BJ (cell line): ENCODE measurements around the gene ZNF430. TPM values are rescaled to one million over a fixed set of nuclear protein-coding genes. Genes with fewer than 3 reads are reported as not detected.
"Not testable (repeated sequence)": the region's sequence is repeated elsewhere in the genome, so short reads cannot be mapped to it uniquely, and the experiment has no call there.

ENCODE experiments used
- CTCF ChIA-PET: fragments of 350-600 bp; formaldehyde crosslinking; extraction: SDS; loops from one replicate; lab custom pipeline; 2021; ENCODE audit warnings: antibody characterized with exemption, inconsistent platforms; lab: Yijun Ruan, JAX
- POLR2A ChIA-PET: fragments of 300-600 bp; sonication (Branson Sonifier 250); formaldehyde crosslinking; extraction: SDS; loops from one replicate; lab custom pipeline; 2021; ENCODE audit warnings: antibody characterized with exemption; lab: Charles Lee
- DNase-seq: peaks from one replicate; pipeline ENCODE4 v3.0.0-alpha.2; 2011; ENCODE audit warnings: low read depth
- H3K27me3 ChIP-seq: 2 replicates; pipeline ENCODE4 v1.6.0; 2011; ENCODE audit warnings: low read length; ENCODE audit not compliant: control insufficient read depth, insufficient read depth
- H3K36me3 ChIP-seq: 2 replicates; pipeline ENCODE4 v1.5.1; 2011; ENCODE audit warnings: low read length; ENCODE audit not compliant: control insufficient read depth, insufficient read depth
- H3K4me3 ChIP-seq: 2 replicates; pipeline ENCODE4 v1.5.1; 2011; ENCODE audit warnings: low read depth, mild to moderate bottlenecking, control low read depth, low read length
- CTCF ChIP-seq: IDR thresholded peaks from 2 replicates; pipeline ENCODE4 v1.5.1; 2011; ENCODE audit warnings: low read depth, mild to moderate bottlenecking, control low read depth, inconsistent platforms, low read length, moderate library complexity; ENCODE audit not compliant: insufficient read depth
- polyA minus RNA-seq: library from RNA; depleted of rRNA, polyadenylated mRNA; stranded (reverse); fragments of >200 nt; gene quantifications from 2 replicates; pipeline ENCODE4 v1.2.3, GENCODE V29; 2011; rRNA and poly(A)+ RNA removed
- polyA plus RNA-seq: library from polyadenylated mRNA; depleted of rRNA; stranded (reverse); fragments of >200 nt; gene quantifications from 2 replicates; pipeline ENCODE4 v1.2.3, GENCODE V29; 2011; rRNA removed

Gene ZNF430
- polyA plus RNA-seq (5.3 and 5.9 TPM in 2 replicates), polyA minus RNA-seq (7.2 TPM in 2 replicates)

GRCh38 chr19:21020298-21021227, at the start of gene ZNF430:
Gene ZNF430 (plus strand): TSS chr19:21020657. CDS start chr19:21020801, 144 bp downstream.
- Histone ChIP-seq H3K4me3 (peak within 1 kb of the TSS; percentile 83), H3K27me3 (no peaks in the 10 kb centered on the region), H3K36me3 (no peaks in the 10 kb centered on the region)
- TF ChIP-seq CTCF = no peak
- CTCF ChIA-PET = interaction anchor here (0.6 kb wide), 1 partner anchor 1022 kb away, joined by 3 read pairs; no protein-coding TSS in a partner anchor
- DNase-seq = peak; percentile 62
- POLR2A ChIA-PET = interaction anchor here (0.6 kb wide), 1 partner anchor 245 kb away, joined by 5 read pairs; no protein-coding TSS in a partner anchor

- POLR2A ChIA-PET, DNase-seq, CTCF ChIA-PET: not testable (repeated sequence)
Observed at GRCh38 chr19:20992788-20993187, 27.7 kb upstream of the ZNF430 start.

GRCh38 chr19:20999731-21000352, 20.6 kb upstream of the ZNF430 start:
- peak; percentile 46 for DNase-seq
- ChIA-PET POLR2A (interaction anchor here (0.6 kb wide), 1 partner anchor 17 kb away, joined by 3 read pairs; no protein-coding TSS in a partner anchor), CTCF (no interaction called here)

More at GRCh38 chr19:20992788-20993187, 27.7 kb upstream of the ZNF430 start:
- H3K27me3 ChIP-seq, H3K4me3 ChIP-seq, H3K36me3 ChIP-seq: not testable (repeated sequence)

GRCh38 chr19:21021238-21021637, 781 bp downstream of the ZNF430 start:
- H3K36me3 ChIP-seq, POLR2A ChIA-PET, DNase-seq, H3K27me3 ChIP-seq: not testable (repeated sequence)
- peak overlapping the region; percentile 83 for H3K4me3 ChIP-seq
- CTCF ChIA-PET = interaction anchor here (0.6 kb wide), 2 partner anchors 49 to 869 kb away, joined by 3 read pairs; no protein-coding TSS in a partner anchor

More at GRCh38 chr19:20999731-21000352, 20.6 kb upstream of the ZNF430 start:
- Histone ChIP-seq H3K27me3 (no peaks in the 10 kb centered on the region), H3K36me3 (no peaks in the 10 kb centered on the region), H3K4me3 (peak overlapping the region; percentile 52)
- TF ChIP-seq CTCF = no peak

GRCh38 chr19:21022996-21023395, 2.5 kb downstream of the ZNF430 start:
- POLR2A ChIA-PET = no interaction called here
- no peak overlapping the region for H3K4me3 ChIP-seq
- CTCF ChIA-PET = no interaction called here

More at GRCh38 chr19:21022996-21023395, 2.5 kb downstream of the ZNF430 start:
- H3K27me3 ChIP-seq = no peaks in the 10 kb centered on the region
- peak; percentile 13 for DNase-seq
- no peaks in the 10 kb centered on the region; the same call in 1 of the 2 replicates for H3K36me3 ChIP-seq
- TF ChIP-seq CTCF = no peak
